Hypothalamus (tissue), 51 donors: ENCODE measurements around the gene SETD5.
"Not testable (repeated sequence)": the region's sequence is repeated elsewhere in the genome, so short reads cannot be mapped to it uniquely, and the experiment has no call there.

Experiments
- DNase-seq, 51 donors: peaks; one replicate each; lab custom pipeline; 2025; lab: John Stamatoyannopoulos, UW

Gene SETD5

GRCh38 chr3:9448643-9449042 lies 51.2 kb downstream of the SETD5 start:
- DNase-seq, result no peak

DNA sequence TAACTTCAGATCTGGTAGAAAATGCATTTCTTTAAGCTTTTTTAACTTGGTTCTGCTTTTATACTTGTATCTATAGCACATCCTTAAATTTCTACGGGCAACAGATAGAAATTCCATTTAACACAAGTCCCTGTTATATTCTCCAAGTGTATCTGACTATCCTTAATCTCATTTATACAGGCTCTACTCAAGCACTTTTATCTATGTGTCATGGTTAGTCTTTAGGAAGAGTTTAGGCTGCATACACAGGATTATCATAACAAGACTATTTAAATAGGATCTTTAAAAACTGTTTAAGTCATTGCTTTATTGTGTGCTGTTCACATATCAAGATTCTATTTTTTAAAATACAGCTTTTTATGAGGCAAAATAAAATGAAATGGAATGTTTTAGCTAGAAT lies 52.7 kb downstream of the SETD5 start:
- no peak for DNase-seq

DNA sequence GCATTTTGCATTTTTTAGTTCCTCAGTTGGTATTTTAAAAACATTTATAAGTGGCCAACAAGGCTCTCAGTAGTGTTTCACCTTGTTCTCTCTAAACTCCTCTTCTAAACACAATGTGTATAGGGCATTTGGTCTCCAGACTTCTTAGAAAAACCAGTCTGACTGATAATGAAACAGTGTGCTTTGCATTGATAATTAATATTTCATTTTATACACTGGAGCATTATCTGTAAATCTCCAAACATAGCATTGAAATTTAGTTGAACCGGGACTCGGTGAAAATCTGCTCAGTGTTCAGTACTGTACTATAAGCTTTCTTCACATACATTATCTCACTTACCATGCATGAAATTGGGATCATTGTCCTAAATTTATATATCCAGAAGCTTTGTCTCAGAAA lies 53.6 kb downstream of the SETD5 start:
- no peak for DNase-seq

DNA sequence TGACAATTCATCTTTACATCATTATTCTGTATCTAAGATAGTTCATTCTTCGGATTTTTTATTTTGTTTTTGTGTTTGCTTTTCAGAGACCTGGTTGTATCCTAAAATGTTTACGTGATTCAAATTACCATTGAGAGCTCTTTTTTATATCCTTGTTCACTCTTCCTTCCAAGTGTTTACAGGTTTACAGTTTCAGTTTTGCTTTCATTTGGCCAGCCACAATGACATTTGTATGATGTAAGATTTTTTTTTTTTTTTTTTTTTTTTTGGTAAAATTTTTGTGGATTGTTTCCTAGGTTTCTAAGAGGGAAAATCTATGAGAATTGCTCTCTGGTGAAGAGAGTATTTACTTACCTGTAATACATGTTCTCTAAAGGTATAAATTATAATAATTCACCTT lies 55.0 kb downstream of the SETD5 start:
- DNase-seq, result no peak

- no peak for DNase-seq
Observed at GRCh38 chr3:9455596-9456131, 58.2 kb downstream of the SETD5 start.

DNA sequence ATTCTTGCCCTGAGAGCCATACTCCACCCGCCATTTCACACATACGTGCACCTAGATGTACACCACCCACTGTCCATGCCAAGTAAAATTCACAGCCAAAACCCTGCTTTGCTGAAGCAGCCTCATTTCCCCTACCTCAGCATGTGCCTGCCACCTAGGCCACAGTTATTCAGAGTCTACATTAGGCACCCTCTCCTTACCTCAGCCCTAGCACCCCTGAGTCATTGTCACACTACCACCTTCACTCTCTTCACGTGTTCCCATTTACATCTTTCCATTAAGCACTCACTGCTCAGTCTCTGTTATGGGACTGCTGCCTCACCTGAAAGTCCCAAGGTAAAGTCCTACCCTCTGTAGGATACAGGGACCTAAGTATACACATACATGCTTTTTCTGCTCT lies 70.0 kb downstream of the SETD5 start:
- no peak for DNase-seq

- DNase-seq, result peak in 1 of 51 donors; percentile 33
Observed at GRCh38 chr3:9468460-9468859, 71.0 kb downstream of the SETD5 start.

DNA sequence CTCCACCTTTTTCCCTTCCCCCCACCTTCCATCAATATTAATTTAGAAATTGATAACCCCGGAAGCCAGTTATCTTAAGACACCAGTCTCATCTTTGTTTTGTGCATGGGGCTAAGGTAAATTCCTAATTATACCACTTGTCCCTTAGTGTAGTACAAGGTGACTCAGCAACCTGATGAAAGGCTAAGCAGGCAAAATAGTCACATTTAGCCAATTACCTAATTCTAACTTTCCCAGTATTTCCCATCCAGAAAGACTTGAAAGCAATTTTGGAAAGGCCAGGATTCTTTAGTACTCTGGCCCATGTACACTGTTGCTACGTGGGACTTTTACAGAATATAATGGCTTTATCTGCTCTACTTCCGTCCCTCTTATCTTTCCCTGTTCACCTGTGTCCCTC lies 72.6 kb downstream of the SETD5 start:
- no peak for DNase-seq

GRCh38 chr3:9473496-9474065 lies 76.2 kb downstream of the SETD5 start:
- no peak for DNase-seq

- no peak for DNase-seq
Observed at GRCh38 chr3:9474482-9474881, 77.1 kb downstream of the SETD5 start.

- DNase-seq, result no peak
Observed at GRCh38 chr3:9476935-9477334, 79.5 kb downstream of the SETD5 start.

DNA sequence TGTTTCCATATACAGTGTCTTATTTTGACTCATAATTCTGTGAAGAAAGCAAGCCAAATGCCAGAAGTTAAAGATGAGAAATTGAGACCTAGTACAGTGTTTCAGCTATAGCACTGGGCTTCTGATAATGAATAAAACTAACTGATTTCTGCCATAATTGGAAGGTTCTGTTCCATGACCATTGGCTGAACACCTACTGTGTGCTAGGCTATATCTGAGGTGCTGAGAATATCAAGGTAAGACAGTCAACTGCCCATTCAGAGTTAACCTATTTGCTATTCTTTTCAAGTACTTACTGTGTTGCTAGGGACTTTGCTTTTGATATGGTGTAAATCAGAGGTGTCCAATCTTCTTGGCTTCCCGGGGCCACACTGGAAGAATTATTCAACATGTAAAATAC lies 82.8 kb downstream of the SETD5 start:
- no peak for DNase-seq

DNA sequence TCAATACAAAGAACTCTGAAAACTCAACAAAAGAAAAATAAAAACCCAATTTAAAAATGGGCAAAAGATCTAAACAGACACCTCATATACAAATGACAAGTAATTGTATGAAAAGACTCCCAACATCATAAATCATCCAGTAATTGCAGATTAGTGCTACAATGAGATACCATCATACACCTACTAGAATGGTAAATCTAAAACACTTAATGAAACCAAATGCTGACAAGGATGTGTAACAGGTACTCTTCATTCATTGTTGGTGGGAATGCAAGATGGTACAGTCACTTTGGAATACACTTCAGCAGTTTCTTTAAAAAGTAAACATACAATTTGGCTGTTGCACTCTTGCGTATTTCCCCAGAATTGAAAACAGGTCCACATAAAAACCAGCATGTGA lies 87.8 kb downstream of the SETD5 start:
- DNase-seq, result no peak

DNA sequence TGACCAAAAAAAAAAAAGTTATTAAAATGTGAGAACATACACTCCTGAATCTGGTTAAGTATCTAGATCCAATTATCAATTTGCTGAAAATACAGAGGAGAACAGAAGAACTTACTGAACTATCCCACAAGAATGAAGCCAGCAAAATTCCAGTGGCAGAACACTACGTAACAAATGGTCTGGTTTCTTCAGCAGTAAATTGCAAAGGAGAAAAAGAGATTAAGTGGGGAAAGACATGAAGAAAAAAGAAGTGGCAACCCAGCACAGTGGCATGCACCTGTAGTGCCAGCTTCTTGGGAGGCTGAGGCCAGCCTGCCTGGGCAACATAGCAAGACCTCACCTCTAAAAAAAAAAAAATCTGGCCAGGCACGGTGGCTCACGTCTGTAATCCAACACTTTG lies 94.1 kb downstream of the SETD5 start:
- no peak for DNase-seq

DNA sequence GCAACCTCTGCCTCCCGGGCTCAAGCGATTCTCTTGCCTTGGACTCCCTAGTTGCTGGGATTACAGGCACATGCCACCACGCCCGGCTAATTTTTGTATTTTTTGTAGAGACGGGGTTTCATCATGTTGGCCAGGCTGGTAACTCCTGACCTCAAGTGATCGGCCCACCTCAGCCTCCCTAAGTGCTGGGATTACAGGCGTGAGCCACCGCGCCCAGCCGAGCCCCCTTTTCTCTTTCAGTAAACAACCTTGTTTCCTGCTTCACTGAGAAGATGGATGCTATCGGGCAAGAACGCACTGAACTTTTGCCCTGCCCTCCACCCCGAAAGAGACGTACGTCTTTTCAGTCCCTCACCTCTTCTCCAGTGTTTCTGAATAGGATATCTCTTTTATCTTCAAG lies 96.6 kb downstream of the SETD5 start:
- DNase-seq, result not testable (repeated sequence)

GRCh38 chr3:9496893-9497292 lies 99.5 kb downstream of the SETD5 start:
- DNase-seq, result no peak

DNA sequence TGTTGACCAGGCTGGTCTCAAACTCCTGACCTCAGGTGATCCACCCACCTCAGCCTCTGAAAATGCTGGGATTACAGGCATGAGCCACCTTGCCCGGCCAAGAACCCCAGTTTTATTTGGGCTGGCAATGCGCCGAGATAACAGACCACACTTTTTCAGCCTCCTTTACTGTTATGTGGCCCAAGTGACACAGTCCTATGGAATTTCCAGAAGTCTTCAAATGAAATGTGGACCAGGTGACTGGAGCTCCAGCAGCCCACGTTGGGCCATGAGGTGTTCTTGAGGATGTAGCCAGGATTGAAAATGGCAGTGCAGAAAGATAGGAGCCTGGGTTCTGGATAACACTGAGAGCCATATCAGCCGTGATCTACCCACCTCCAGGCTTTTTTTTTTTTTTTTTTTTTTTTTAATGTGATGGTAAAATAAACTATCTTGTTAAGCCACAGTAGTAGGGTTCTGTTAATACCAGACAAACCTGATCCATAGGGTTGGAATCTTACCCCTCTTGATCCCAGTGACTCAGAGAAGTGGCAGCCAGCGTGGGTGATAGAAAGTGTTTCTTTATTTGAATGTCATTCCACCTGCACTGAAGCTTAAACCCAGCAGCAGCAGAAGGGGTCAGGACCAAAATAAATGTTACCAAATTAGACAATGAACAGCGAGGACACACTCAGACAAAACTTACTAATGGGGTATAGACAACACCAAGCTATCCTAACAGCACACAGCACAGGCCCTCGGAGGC lies 100.6 kb downstream of the SETD5 start:
- DNase-seq, result no peak

GRCh38 chr3:9498781-9499180 lies 101.4 kb downstream of the SETD5 start:
- no peak for DNase-seq

- peak in 1 of 51 donors; percentile 7 for DNase-seq
Observed at GRCh38 chr3:9499455-9500107, 102.2 kb downstream of the SETD5 start.

DNA sequence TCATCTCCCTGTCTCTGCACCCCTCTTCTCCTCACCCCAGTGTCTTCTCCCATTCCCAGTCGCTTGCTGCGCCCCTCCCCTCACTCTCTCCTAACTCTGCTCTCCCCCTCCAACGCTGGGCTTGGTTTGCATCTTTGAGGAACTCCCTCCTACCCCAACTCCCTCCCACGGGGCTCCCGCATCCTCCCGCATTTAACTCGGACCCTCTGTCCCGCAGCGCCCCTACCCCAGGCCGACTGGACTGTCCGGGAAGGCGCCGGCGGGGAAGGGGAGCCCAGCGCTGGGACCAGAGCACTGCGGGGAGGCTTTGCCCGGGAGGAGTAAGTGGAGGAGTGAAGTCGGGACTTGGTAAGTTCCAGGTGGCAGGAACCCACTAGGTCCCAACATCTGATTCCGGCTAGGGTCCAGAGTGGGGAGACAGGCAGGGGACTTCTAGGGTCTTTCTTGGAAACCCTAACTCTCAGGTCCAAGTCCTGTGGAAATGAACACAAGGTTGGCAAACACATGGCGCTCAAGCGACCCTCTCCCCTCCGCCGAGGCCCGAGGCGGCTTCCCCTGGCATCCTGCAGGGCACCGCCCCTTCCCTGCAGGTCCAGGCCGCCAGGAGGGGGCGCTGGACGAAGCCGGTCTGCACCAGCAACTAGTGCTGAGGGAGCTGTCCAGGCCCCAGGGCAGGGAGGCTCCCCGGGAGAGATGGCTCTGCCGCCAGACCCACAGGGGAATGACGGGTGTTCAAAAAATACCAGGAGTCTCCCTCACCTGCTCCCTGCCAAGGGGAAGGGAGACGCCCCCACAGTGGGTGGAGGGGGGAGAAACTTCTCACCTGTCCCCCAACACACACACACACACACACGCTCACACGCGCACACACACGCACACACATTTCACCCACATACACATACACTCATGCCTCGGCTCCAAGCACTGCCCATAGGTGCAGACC lies 103.0 kb downstream of the SETD5 start:
- peak in 18 of 51 donors; percentile 2 to 58 (median 17) for DNase-seq

DNA sequence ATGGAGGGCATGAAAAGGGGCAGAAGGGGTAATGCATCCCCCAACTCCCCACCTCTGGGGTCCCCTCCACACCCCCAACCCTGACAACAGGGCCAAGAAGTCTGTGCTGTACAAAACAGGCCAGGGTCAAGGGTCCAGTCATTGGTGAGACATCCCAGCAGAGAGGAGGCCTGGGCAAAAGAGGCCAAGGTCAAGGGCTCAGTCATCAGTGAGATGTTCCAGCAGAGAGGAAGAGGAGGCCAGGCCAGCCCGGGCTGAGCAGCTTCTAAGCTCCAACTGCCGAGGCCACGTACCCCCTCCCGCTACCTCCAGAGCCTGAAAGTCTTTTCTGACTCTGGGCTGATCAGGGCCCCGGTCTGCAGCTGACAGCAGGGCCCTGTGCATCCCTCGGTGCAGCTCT lies 103.8 kb downstream of the SETD5 start:
- no peak for DNase-seq
